Measurements from ENCODE around the gene AADACL4.

Gene AADACL4

DNA sequence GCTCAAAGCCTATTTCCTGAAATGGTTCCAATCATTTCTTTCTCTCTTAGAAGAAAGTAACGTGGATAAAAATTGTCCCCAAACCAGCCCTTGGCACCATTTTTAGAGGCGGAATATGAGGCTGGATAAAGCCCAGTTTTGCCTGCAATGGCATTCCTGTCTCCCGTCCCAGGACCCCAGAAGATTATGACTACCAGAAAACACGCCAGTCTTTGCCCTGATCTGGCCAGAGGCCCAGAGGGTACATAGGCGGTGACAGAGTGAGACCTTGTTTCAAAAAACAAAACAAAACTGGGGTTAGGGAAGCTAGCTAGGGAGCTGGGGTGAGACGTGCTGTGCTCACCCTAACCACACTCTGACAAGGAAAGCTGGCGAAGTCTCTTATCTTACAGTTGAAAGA, at the start of gene AADACL4:
Gene AADACL4, plus strand, starts transcription at position 301 of the 400 bp plus-strand sequence. CDS start 462 bp downstream, outside the sequence.
- no peak for DNase-seq (ENCODE audit: low read depth)

DNA sequence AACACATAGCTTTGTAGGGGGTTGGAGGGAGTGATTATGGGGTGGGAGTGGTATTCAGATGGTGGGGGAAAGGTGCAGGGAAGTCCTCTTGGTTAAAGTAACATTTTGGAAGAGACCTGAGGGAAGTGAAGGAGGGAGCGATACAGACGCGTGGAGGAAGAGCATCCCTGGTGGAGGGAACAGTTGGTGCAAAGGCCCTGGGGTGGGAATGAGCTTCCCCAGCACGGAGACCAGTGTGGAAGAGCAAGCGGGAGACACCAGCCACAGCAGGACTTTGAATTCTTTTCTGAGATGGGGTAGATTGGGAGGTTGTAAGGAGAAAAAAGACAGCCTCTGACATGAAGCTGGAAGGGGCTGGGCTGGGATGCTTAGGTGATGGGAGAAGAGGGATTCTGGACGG, 49.4 kb upstream of the AADACL4 start:
- DNase-seq (ENCODE audit: low read depth) = no peak

DNA sequence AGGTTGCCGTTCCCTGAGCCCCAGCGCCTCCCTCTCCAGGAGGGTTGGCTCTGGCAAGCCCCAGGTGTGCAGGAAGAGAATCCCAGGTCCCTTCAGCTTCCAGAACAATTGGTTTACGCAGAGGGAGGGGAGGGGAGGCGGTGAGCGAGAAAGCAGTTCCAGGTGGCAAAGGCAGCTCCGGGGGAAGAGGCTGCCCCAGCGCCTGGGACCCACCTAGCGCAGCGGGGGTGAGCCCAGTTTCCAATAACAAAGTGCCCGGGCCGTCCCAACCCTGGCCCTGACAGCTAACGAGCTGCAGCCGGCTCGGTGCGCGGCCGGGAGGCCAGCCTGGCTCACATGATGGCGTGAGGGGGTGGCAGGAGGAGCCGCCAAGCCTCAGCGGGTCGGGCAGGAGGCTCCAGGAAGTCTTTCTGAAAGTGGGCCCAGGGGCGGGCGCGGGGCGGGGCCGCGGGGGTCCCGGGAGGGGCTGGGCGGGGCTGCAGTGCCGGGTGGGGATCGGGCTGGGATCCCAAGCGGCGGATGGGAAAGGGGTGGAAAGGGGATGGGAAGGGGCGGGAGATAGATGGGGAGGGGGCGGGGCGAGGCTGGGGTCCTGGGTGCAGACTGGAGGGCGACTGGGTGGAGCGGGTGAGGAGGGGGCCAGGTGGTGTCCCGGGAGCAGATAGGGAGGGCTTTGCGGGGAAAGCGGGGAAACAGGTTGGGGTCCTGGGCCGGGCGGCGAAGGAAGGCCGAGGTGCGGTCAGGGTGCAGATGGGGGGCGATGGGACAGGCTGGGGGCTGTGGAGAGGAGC, 48.7 kb upstream of the AADACL4 start:
- no peak for DNase-seq (ENCODE audit: low read depth)

DNA sequence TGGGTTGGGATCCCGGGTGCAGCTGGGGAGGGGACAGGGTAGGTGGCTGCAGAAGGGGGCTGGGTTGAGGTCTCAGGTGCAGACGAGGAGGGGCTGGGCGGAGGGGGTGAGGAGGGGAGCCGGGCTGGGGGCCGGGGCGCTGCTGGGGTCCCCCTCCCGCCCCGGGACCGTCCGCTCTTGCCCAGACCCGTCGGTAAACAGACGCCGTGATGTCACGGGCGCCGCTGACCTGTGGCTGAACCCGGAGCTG, 48.2 kb upstream of the AADACL4 start:
- DNase-seq (ENCODE audit: low read depth) = no peak

DNA sequence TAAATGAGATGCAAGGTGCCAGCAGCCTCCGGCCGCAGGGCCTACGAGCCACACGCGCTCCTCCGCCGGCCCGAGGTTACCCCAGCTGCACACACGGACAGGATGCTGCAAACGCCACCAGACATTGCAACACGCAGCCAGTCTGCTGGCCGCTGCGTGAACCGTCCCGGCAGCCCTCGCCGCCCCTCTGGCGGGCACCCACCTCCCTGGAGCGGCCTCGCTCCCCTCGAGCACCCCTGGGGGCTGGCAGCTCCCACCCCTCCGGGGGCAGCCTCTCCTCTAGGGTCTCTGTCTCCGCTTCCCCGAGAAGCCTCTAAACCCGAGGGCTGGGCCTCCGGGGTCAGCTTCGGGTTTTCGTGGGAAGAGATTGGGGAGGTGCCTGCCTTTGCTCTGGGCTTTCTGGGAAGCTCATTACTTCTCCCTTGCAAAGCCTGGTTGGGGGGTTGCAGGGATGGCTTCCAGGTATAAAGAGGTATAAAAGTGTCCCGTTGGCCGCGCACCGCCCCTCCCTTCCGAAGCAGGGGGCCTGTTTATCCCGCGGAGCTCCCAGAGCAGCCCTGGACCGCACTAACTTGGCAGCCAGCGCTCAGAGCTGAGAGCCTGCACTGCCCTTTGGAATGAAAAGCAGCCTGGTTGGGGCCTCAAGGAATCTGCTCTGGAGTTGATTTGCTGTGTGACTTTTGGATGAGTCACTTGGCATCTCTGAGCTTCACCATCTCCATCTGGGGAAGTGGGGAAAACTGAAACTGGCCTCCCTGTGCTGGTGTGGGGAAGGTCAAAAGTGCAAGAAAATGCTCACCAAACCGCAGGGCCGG, 47.7 kb upstream of the AADACL4 start:
- DNase-seq (ENCODE audit: low read depth) = peak; percentile 86

DNA sequence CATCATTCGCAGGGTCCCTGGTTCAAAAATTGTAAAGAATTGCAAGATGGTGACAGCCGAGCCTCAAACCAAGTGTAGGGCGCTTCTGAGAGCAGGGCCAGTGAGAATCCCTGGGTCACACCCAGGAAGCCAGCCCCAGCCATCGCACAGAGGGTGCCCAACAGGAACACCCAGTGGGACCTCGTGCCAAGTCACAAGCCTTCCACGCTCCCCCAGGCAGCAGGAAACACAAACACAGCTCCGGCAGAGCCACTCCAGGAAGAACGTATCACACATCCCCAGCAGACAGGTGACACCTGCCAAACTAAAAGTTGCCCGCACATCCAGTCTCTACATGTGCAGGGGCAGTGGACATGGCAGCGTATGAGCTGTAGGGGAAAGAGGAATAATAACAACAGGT, 46.1 kb upstream of the AADACL4 start:
- DNase-seq (ENCODE audit: low read depth) = no peak

DNA sequence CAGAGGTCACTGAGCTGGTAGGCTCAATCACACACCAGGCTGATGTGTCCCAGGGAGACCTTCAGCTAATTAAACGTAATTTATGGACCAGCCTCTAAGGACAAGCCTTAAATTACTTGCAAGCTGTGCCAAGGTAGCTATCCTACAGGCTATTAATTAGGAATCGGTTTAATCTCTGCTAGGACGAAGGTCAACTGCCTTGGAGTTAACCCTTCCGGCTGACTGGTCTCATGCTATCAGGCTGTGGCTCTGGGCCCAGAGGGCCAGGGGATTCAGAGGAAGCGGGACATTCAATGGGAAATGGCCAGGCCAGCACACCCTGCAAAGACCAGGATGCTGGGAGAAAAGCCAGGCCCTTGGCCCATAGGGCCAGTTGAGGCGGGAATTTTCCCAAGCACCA, 44.9 kb upstream of the AADACL4 start:
- DNase-seq (ENCODE audit: low read depth) = no peak

DNA sequence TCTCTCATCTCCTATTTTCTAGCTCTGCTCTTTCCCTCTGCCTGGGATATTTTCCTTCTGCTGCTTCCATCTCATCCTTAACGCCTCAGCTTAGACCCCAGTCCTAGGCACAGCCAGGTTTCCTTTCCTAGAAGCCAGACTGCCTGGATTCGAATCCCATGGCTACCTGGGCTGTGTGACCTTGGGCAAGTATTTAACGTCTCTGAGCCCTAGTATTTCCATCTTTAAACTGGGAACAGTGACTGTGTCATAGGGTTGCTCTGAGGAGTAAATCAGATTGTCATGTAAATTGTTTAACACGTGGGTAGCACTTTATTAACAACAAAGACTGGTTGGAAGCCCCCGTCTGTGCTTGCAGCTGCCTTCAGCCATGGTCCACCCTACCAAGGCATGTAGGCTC, 44.2 kb upstream of the AADACL4 start:
- no peak for DNase-seq (ENCODE audit: low read depth)

DNA sequence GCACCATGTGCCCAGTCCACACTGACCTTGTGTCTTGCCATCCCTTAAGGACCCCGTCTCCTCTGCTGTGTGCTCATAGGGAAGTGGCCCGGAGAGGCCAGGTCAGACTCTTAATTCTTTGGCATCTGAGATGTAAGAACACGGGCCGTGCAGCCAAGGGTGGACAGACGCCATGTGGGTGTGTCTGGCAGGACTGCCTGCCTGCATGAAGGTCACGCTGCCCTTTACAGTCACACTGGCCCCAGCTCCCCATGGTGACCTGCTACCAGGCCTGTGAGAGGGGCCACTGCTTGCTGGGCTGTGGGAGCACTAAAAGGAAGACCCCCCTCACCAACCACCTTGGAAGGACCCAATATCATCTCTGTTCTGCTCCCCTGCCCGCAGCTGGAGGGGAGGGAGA, 43.5 kb upstream of the AADACL4 start:
- DNase-seq (ENCODE audit: low read depth) = no peak

DNA sequence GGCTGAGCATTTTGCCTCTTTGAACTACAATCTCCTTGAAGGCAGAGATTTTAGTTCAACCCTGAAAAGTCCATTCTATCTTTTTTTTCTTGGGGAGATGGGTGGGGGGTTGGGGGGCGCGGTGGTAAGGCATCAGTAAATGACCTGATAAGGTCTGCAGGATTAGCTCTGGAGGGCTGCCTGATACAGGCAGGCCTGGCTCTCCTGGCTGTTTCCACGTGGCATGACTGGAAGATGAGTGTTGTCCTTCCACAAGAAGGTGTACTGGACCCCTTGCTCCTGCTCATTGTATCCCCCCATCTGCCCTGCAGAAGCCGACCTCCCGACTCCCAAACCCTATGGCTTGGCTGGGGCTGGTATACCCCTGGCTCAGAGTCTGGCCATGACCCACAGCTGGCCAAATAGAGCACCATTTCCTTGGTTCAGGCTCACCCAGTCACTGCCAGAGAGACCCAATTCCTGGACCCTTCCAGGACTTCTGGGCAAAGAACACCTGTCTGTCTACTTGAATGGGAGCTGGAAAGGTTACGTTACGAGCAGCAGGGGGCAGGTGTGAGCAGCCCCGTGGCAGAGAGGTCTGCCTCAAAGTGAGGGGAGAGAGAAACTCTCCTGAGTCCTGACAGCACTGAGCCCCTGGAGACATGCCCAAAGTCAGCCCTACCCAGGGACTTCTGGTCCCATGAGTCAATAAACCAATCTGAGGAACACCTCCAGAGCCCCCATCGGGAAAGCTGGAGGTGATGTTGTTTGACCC, 42.8 kb upstream of the AADACL4 start:
- DNase-seq (ENCODE audit: low read depth) = no peak

DNA sequence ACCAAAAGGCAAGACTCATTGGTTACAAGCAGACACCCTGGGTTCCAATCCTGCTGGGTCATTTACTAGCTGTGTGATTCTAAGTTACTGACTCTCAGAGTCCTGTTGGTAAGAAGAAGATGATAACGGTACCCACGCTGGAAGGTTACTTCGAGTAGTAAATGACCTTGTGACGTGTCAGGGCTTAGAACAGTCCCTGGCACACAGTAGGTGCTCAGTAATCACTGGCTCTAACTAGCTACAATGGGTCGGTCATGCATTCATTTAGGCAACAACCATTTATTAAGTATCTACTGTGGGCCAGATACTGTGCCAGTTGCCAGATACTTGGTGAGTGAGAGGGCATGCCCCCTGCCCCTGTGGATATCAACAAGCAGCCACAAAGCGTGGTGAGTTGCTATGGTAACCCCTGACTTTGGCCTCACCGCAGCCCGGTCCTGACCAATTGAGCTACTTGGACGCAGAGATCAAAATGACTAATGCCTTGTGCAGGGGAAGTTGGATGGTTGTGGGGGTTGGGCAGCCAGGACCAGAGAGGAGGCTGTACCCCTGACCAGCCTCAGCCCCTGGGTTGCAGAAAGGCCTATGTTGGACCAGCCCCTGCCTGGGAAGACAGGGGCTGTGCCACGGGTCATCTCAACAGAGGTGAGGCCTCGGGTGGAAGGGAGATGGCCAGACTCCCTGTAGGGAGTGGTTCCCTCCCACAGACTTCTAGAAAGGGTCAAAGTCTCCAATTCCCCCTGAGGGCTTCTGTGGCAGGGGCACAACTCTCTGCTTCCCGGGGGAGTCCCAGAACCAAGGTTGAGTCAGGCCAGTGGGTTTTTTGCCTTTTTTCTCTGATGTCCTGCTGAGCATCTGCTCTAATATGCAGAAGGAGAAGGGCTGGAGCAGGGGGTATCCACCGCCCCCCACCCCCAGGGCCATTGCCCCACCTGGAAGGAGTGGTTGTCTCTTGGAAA, 41.9 kb upstream of the AADACL4 start:
- DNase-seq (ENCODE audit: low read depth) = no peak

DNA sequence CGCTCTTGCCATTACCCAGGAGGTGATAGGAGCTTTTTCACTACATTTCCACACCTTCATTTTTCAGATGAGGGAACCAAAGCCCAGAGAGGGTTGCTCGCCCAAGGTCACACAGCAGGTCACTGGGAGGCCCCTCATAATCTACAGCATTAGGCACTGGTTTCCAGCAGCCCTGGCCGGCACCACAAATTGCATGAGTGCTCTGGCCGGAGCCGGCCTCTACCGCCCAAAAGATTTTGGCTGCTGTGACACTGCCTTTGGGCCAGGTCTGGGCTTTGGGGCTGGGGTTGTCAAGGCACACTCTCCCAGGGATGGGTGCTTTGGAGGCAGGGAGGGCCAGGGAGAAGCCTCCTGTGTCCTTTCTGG, 41.2 kb upstream of the AADACL4 start:
- no peak for DNase-seq (ENCODE audit: low read depth)

DNA sequence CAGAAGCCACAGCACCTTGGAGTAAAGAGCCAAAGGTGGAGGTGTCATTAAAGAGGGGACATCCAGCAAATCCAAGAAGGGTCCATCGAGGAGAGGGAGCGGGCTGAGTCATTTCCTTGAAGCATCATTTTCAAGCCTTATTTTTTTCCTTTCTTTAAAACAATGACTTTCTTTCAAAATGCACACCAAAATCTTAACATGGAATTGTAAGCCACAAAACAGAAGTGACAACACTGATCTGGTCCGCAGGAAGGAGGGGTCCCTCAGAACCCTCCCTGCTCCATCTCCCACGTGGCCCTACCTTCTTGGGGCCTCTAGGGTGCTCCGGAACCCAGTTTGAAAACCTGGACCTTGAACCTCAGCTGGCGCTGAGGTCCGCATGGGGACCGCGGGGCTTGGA, 40.7 kb upstream of the AADACL4 start:
- no peak for DNase-seq (ENCODE audit: low read depth)

DNA sequence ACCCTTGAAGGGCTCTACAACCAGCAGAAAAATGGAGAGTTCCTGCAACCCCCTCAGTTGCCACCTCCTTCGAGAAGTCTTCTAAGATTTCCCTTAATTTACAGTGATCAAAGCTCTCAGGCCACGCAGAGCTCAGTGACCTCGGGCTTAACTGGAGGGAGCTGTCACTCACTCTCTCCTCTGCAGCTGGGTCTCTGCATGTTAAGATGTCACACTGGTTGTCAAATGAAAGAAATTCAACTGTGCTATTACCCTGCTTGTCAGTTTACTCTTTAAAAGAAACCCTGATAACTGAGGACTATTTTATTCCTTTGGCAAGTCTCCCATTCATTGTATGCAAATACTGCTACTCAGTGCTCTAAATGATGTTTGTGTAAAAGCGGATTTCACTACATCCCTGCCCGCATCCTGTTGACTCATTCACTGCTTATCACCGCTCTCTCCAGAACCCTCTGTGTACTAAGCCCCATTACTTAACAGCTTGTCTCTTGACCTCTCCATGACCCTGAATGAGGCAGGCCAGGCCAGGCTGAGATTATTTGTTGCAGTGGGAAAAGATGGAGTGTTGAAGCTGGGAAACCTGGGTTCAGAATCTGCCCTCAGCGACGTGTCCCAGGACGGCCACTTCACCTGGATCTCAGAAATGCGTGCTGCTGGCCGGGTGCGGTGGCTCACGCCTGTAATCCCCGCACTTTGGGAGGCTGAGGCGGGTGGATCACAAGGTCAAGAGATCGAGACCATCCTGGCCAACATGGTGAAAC, 39.6 kb upstream of the AADACL4 start:
- peak; percentile 82 for DNase-seq (ENCODE audit: low read depth)

DNA sequence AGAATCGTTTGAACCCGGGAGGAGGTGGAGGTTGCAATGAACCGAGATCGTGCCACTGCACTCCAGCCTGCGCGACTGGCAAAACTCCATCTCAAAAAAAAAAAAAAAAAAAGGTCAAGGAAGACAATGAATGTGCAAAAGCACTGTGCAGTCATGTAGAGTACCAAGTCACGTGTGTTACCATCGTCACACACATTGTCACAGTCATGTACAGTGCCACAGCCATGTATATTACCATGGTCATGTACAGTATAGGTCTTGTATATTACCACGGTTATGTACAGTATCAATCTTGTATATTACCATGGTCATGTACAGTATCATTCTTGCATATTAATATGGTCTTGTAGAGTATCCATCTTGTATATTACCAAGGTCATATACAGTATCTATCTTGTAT, 38.9 kb upstream of the AADACL4 start:
- no peak for DNase-seq (ENCODE audit: low read depth)

DNA sequence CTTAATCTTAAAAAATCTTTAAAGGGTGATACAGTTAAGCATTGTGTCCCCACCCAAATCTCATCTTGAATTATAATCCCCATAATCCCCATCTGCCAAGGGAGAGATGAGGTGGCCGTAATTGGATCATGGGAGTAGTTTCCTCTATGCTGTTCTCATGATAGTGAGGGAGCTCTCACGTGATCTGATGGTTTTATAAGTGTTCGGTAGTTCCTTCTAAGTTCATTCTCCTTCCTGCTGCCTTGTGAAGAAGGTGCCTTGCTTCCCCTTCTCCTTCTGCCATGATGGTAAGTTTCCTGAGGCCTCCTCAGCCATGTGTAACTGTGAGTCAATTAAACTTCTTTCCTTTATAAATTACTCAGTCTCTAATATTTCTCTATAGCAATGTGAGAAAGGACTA, 36.6 kb upstream of the AADACL4 start:
- no peak for DNase-seq (ENCODE audit: low read depth)

DNA sequence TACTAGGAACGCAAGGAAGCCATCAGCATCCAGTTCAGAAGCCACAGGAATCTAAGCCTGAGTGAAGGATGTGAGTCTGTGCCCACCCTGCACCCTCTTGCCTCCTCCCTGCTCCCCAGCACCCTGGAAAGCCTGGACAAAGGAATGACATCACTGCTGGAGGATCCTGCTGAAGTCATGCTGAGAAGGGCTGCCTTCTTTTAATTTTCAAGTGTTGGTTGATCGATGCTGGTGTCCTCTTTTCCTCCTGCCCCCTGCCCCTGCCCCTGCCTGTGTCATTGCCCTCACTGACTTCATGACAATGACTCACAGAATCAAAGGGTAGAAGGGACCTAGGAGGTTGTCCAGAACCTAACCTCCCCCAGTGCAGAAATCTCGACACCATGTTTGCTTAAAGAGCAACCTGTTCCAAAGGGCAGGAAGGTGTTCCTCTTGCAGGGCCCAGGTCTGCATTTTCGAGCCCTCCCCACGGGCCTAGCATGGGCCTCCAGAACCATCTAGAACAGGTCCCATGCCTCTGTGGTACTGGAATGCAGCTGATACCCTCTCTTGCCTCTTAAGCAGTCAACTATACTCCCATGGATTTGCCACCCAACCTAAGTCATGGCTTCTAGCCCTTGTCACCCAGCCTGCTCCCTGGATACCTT, 35.5 kb upstream of the AADACL4 start:
- no peak for DNase-seq (ENCODE audit: low read depth)

DNA sequence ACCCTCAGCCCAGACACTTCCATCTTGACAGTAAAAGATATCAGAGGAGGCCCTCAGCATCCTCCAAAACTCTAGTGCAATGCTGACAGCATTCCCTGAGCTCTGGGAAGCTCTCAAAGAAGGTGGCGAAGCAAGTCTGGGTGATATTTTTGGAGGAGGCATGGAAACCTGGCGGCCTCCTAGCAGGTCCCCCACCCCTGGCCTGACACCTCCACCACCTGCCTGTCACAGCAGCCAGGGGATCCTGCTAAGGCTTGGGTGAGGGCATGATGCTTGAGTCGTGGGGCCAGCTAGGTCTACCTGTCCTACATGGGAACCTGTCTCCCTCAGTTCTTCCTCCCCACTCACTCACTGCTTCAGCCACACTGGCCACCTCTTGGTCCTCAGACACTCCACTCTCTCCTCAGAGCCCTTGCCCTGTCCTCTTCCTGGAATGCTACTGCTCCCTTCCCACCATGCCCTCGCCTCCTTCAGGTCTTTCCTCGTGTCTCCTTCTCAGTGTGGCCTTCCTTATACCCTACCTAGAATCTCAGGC, 34.3 kb upstream of the AADACL4 start:
- no peak for DNase-seq (ENCODE audit: low read depth)

DNA sequence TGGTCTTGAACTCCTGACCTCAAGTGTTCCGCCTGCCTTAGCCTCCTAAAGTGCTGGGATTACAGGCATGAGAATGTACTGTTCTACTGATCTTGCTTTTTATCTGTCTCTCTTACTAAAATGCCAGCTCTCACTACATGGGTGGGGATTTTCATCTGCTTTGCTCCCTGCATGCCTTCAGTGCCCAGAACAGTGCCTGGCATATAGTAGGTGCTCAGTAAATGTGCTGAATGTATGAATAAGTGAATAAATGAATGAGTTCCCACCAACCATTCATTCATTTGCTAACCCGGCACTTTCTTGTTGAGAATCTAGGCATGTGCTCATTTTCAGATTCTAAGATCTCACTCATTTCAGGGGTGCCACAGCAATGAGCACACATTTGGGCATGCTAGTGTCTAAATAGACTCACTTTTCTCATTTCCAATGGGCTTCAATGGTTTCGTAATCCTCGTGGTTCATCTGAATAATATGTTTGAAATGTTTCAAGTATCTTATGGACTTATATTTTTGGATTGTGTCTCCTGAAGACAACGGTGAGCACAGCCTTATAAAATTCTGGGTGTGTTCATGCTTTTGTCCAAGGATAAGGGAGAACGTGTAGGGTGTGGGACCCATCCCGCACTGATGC, 33.5 kb upstream of the AADACL4 start:
- DNase-seq (ENCODE audit: low read depth) = no peak

DNA sequence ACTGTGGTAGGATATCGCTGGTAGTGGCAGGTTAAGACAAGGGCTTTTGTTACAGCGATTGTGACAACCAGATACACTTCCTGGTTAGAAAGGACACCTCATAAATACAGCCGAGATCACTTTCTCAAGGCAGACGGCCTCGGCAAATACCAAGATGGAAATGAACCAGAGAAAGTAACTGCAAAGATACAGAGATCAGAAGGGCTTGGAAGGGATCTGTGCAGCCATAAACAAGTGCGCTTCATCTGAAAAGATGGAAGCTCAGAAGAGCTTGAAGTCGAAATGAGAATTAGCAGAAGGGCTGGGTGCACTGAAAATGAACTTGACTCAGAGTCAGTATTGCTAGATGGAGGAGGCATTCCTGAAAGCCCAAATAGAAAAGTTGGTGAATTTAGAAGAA, 32.9 kb upstream of the AADACL4 start:
- no peak for DNase-seq (ENCODE audit: low read depth)
